NCI-H2196 (cell line): ENCODE data around the gene SPINK4.

Experiments
- DNase-seq: peaks from one replicate; lab custom pipeline; 2025; ENCODE audit not compliant: unreplicated experiment; lab: John Stamatoyannopoulos, UW

SPINK4 gene

DNA sequence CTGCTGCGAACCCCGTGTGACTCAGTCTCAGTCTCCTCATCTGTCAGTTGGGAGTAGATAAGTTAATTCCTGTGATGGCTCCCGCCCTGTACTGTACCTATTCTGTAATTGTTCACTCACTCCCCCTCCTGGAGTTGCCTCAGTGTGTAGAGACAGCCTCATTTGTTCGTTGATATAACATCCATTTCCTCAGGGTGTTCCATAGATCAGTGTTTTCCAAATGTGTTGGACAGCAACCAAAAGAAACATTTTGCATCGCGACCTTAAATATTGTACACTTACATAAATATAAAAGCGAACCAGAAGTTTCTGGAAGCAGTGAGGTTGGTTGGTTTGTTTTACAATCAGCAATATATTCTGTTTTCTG, 51.0 kb downstream of the SPINK4 start:
- DNase-seq = no peak

DNA sequence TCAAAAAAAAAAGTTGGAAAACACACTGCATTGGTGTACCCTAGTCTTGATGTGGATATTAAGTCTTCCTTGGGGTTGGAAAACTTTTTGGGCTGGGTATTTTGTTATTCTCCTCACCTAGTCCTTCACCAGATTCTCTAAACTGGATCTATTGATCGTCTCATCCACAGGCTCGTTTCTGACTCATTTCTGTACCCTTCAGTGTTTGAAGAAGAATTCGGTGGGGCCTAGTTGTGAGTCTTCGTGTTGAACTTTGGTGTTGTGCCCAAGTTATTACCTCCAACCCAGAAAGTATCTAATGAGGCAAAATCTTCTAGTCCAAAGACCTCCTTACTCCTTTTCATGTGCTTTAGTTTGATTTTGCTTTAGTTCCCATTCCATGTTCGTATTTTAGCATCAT, 51.9 kb downstream of the SPINK4 start:
- DNase-seq = no peak

- DNase-seq = no peak
Observed at GRCh38 chr9:33293782-33294181, 53.8 kb downstream of the SPINK4 start.

- DNase-seq = no peak
Observed at GRCh38 chr9:33294670-33295432, 54.9 kb downstream of the SPINK4 start.

DNA sequence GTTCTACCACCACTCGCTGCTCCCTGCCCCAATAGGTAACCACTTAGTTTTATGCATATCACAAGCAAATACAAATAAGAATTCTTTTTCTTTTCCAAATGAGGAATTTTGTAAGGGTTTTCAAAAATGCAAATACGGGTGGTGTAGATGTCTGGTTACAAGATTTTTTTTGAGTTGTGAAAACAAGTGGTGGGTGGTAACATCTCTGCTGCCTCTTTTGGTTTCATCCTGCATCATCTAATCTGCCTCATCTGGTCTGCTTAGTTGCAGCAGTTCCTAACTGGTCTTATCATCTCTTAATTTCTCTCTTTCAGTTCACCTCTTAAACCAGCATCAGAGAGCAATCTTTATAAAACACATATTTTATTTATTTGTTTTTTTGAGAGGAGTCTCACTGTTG, 55.6 kb downstream of the SPINK4 start:
- DNase-seq = no peak

- DNase-seq = peak; percentile 36
Observed at GRCh38 chr9:33297432-33297831, 57.5 kb downstream of the SPINK4 start.
